Adrenal gland (tissue), 12 donors: ENCODE measurements around the gene GOLT1B. TPM values are rescaled to one million over a fixed set of nuclear protein-coding genes. Genes with fewer than 3 reads are reported as not detected.

Experiments
- DNase-seq, 7 donors: peaks; one replicate each; pipeline ENCODE4 v3.0.0-alpha.2; 2019 to 2020
- H3K27ac ChIP-seq, 5 donors: fragments of 200-600 bp; sonication (generic) in 4 of 5; 1 replicate in 3 of 5; 2 replicates in 2 of 5; pipeline versions ENCODE4 v1.5.1 to v1.8.0; 2016 to 2020; ENCODE audit warnings: mild to moderate bottlenecking in 1 of 5
- H3K27me3 ChIP-seq: fragments of 200-600 bp; 2 replicates; pipeline ENCODE4 v1.8.0; 2021
- H3K36me3 ChIP-seq, 2 donors: fragments of 200-600 bp; replicated peaks in 1 of 2; 1 replicate in 1 of 2; 2 replicates in 1 of 2; pipeline versions ENCODE4 v1.5.1 to v1.8.0; 2018 to 2022
- H3K4me1 ChIP-seq, 2 donors: fragments of 200-600 bp; replicated peaks in 1 of 2; 1 replicate in 1 of 2; 2 replicates in 1 of 2; pipeline versions ENCODE4 v1.5.1 to v1.8.0; 2018 to 2021
- H3K4me3 ChIP-seq, 4 donors: fragments of 200-600 bp; sonication (generic) in 3 of 4; one replicate each; pipeline ENCODE4 v1.5.1; 2016 to 2018
- H3K9me3 ChIP-seq, 3 donors: fragments of 200-600 bp; sonication (generic) in 1 of 3; replicated peaks in 1 of 3; 1 replicate in 2 of 3; 2 replicates in 1 of 3; pipeline versions ENCODE4 v1.5.1 to v1.8.0; 2016 to 2021
- CTCF ChIP-seq, 6 experiments: fragments of 450-650 bp in 4 of 6; fragments of 200-600 bp in 2 of 6; sonication (generic) in 1 of 6; IDR thresholded peaks; 1 replicate in 5 of 6; 2 replicates in 1 of 6; pipeline versions ENCODE4 v1.5.1 to v1.8.0; 2016 to 2021; ENCODE audit warnings: antibody characterized with exemption in 6 of 6, mild to moderate bottlenecking in 2 of 6, moderate library complexity in 1 of 6
- POLR2A ChIP-seq, 2 donors: fragments of 450-650 bp; IDR thresholded peaks; one replicate each; pipeline ENCODE4 v1.6.1; 2017; ENCODE audit warnings: antibody characterized with exemption in 2 of 2, mild to moderate bottlenecking in 2 of 2, moderate library complexity in 1 of 2
- WGBS, 4 donors: extraction: QIAGEN DNeasy Blood & Tissue Kit in 2 of 4; methylation state at CpG; one replicate each; pipeline versions ENCODE4 v1.1.5 to v1.1.7; 2013 to 2017; 5-methylcytosine and 5-hydroxymethylcytosine counted together
- intact Hi-C, 2 donors: fragments of 100-400 bp; cut with DNase I; formaldehyde crosslinking; loops; one replicate each; pipeline versions ENCODE4 v1.14.1 to v1.15.0; 2022 to 2023
- polyA plus RNA-seq, 3 donors: library from polyadenylated mRNA; stranded (reverse); fragments of 200-250 nt in 2 of 3; fragments of 350-450 nt in 1 of 3; fragmentation: Illumina TruSeq in 1 of 3; extraction: RNeasy Lipid Tissue Mini Kit (QIAGEN cat#74804) in 1 of 3; gene quantifications; one replicate each; pipeline ENCODE4 v1.2.3, GENCODE V29; 2013 to 2014
- total RNA-seq, 9 donors: library from RNA; depleted of rRNA in 4 of 9; stranded (reverse); fragments of >200 nt in 4 of 9; fragments of 120-200 nt in 1 of 9; fragmentation: NEBNext Ultra II Directional in 1 of 9; extraction: Animal tissue kit (Norgen Biotek cat#: 25700) in 1 of 9; gene quantifications; one replicate each; pipeline versions ENCODE4 v1.1.0 to v1.2.4, GENCODE V29; 2013 to 2023
- donor health status: healthy with polysubstance abuse.
- donor health status: Bipolar disorder and iron deficiency.
- donor health status: DM: yes; HTN: yes; CAD: no.
- donor health status: DM: no; HTN: no; CAD: no.
- donor health status: DM: no; HTN: no; CAD: no.
- donor health status: DM: yes; HTN: yes; CAD: no.

Gene GOLT1B
- total and polyA plus RNA-seq, 12 donors, result 12.9 to 75.1 (median 35.2) TPM

GRCh38 chr12:21526721-21527345 lies 25.2 kb downstream of the GOLT1B start:
- Histone ChIP-seq H3K27ac (no peak overlapping the region), H3K4me1 (no peaks in the 10 kb centered on the region), H3K9me3 (no peaks in the 10 kb centered on the region), H3K36me3 (no peaks in the 10 kb centered on the region), H3K4me3 (no peak overlapping the region), H3K27me3 (no peaks in the 10 kb centered on the region)
- DNase-seq, result no peak
- no peak for TF ChIP-seq CTCF (IDR thresholded peaks at IDR 0.05)
- no peak for TF ChIP-seq POLR2A (IDR thresholded peaks at IDR 0.05)
- intact Hi-C loops, result no loop called here
- WGBS, 4 donors, result 34 to 43% (median 36%) methylated on average over 12 of the region's 12 CpGs

GRCh38 chr12:21527451-21528180 lies 26.0 kb downstream of the GOLT1B start:
- Histone ChIP-seq H3K27ac (no peak overlapping the region), H3K4me3 (peak overlapping the region in 3 of 4 donors; percentile 12 to 71 (median 42)), H3K9me3 (no peaks in the 10 kb centered on the region), H3K4me1 (no peaks in the 10 kb centered on the region), H3K36me3 (no peaks in the 10 kb centered on the region), H3K27me3 (no peaks in the 10 kb centered on the region)
- TF ChIP-seq CTCF (IDR thresholded peaks at IDR 0.05), result no peak
- TF ChIP-seq POLR2A (IDR thresholded peaks at IDR 0.05), result no peak
- intact Hi-C loops, result no loop called here
- peak; percentile 33 to 62 (median 49) for DNase-seq
- WGBS, 4 donors, result 0 to 5% (median 1%) methylated on average over 4 to 57 of the region's 57 CpGs

- Histone ChIP-seq H3K27me3 (no peaks in the 10 kb centered on the region), H3K4me3 (no peak overlapping the region), H3K4me1 (no peaks in the 10 kb centered on the region), H3K27ac (no peak overlapping the region), H3K9me3 (no peaks in the 10 kb centered on the region), H3K36me3 (no peaks in the 10 kb centered on the region)
- TF ChIP-seq CTCF (IDR thresholded peaks at IDR 0.05), result no peak
- TF ChIP-seq POLR2A (IDR thresholded peaks at IDR 0.05), result no peak
- no peak for DNase-seq
- intact Hi-C loops, result no loop called here
- WGBS, 4 donors, result 86 to 89% (median 87%) methylated on average over 5 of the region's 5 CpGs
Observed at GRCh38 chr12:21528953-21529352, 27.4 kb downstream of the GOLT1B start.

GRCh38 chr12:21529456-21529855 lies 27.9 kb downstream of the GOLT1B start:
- DNase-seq, result no peak
- Histone ChIP-seq H3K27ac (no peak overlapping the region), H3K4me1 (no peaks in the 10 kb centered on the region), H3K9me3 (no peaks in the 10 kb centered on the region), H3K27me3 (no peaks in the 10 kb centered on the region), H3K36me3 (no peaks in the 10 kb centered on the region), H3K4me3 (no peak overlapping the region)
- intact Hi-C loops, result no loop called here
- 81 to 93% (median 87%) methylated on average over 2 of the region's 2 CpGs for WGBS, 4 donors
- no peak for TF ChIP-seq CTCF (IDR thresholded peaks at IDR 0.05)
- TF ChIP-seq POLR2A (IDR thresholded peaks at IDR 0.05), result no peak
